MCF 10A (cell line): ENCODE measurements around the gene LDLRAD4. TPM values are rescaled to one million over a fixed set of nuclear protein-coding genes. Genes with fewer than 3 reads are reported as not detected.

ENCODE experiments used
- BruUV-seq: library from RNA; stranded (reverse); fragments of 400-500 nt; replicated peaks from 2 replicates; lab custom pipeline; 2021; lab: Mats Ljungman, UMichigan
- CTCF ChIA-PET: fragments of 300-600 bp; sonication (Branson Sonifier 250); formaldehyde crosslinking; extraction: SDS; loops from one replicate; lab custom pipeline; 2021; ENCODE audit warnings: antibody characterized with exemption, inconsistent platforms; lab: Yijun Ruan, JAX
- POLR2A ChIA-PET: fragments of 300-600, 350-650 bp; sonication (Branson Sonifier 250); formaldehyde crosslinking; extraction: SDS; loops from one replicate; lab custom pipeline; 2020; ENCODE audit warnings: antibody characterized with exemption, inconsistent platforms; lab: Yijun Ruan, JAX
- DNase-seq: peaks from one replicate; pipeline ENCODE4 v3.0.0-alpha.2; 2018; ENCODE audit not compliant: unreplicated experiment
- H3K27ac Mint-ChIP-seq: one replicate; pipeline ENCODE4 v1.8.0; 2022; ENCODE audit warnings: mild to moderate bottlenecking, low read depth, mixed read lengths; ENCODE audit not compliant: unreplicated experiment
- H3K27me3 Mint-ChIP-seq: one replicate; pipeline ENCODE4 v1.8.0; 2022; ENCODE audit warnings: mixed read lengths; ENCODE audit not compliant: insufficient read depth, unreplicated experiment
- H3K36me3 Mint-ChIP-seq: one replicate; pipeline ENCODE4 v1.8.0; 2022; ENCODE audit warnings: mild to moderate bottlenecking, moderate library complexity, mixed read lengths; ENCODE audit not compliant: insufficient read depth, unreplicated experiment
- H3K4me1 Mint-ChIP-seq: one replicate; pipeline ENCODE4 v1.8.0; 2022; ENCODE audit warnings: mixed read lengths; ENCODE audit not compliant: insufficient read depth, unreplicated experiment
- H3K4me3 Mint-ChIP-seq: one replicate; pipeline ENCODE4 v1.8.0; 2022; ENCODE audit warnings: mild to moderate bottlenecking, moderate library complexity, mixed read lengths; ENCODE audit not compliant: unreplicated experiment
- H3K9me3 Mint-ChIP-seq: one replicate; pipeline ENCODE4 v1.8.0; 2022; ENCODE audit warnings: mixed read lengths; ENCODE audit not compliant: unreplicated experiment
- intact Hi-C: fragments of 100-400 bp; cut with micrococcal nuclease; formaldehyde crosslinking; loops from 2 replicates; pipeline ENCODE4 v1.14.1; 2022
- total RNA-seq: library from RNA; stranded (reverse); gene quantifications from 2 replicates; pipeline ENCODE4 v1.2.3, GENCODE V29; 2022
- TF ChIP-seq, protein P1 (sequence below): fragments of 200-600 bp; IDR thresholded peaks from one replicate; pipeline ENCODE4 v1.8.0; 2022; ENCODE audit warnings: antibody characterized with exemption, mild to moderate bottlenecking; ENCODE audit not compliant: unreplicated experiment

LDLRAD4 gene
- total RNA-seq, 1 experiment from 2014 or later: not detected

DNA sequence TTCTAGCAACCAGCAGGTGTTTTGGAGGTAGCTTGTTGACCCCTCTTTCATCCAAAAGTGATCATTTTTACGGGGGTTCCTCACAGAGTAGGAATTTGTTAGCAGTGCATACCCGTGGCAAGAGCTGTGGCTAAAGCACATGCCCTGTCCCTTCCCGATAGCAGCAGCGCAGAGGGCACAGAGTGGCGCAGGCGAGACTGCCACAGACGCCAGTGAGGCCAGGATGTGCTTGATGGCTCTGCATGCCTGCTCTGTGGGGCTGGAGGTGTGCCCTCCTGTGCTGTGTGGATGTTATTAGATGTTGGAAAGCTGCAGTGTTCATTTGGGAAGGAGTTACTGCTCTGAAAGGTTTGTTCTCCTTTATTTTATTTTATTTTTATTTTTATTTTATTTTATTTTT lies 354.2 kb downstream of the LDLRAD4 start:
- no peaks in the 10 kb centered on the region for H3K4me1 Mint-ChIP-seq
- no peak overlapping the region for H3K27ac Mint-ChIP-seq
- POLR2A ChIA-PET: no interaction called here
- intact Hi-C loops: no loop called here
- no peak for DNase-seq
- no peaks in the 10 kb centered on the region for H3K9me3 Mint-ChIP-seq
- BruUV-seq: no TSS peak
- H3K4me3 Mint-ChIP-seq: no peak overlapping the region
- H3K27me3 Mint-ChIP-seq: no peaks in the 10 kb centered on the region
- CTCF ChIA-PET: no interaction called here
- H3K36me3 Mint-ChIP-seq: no peaks in the 10 kb centered on the region
- TF ChIP-seq, protein P1, sequence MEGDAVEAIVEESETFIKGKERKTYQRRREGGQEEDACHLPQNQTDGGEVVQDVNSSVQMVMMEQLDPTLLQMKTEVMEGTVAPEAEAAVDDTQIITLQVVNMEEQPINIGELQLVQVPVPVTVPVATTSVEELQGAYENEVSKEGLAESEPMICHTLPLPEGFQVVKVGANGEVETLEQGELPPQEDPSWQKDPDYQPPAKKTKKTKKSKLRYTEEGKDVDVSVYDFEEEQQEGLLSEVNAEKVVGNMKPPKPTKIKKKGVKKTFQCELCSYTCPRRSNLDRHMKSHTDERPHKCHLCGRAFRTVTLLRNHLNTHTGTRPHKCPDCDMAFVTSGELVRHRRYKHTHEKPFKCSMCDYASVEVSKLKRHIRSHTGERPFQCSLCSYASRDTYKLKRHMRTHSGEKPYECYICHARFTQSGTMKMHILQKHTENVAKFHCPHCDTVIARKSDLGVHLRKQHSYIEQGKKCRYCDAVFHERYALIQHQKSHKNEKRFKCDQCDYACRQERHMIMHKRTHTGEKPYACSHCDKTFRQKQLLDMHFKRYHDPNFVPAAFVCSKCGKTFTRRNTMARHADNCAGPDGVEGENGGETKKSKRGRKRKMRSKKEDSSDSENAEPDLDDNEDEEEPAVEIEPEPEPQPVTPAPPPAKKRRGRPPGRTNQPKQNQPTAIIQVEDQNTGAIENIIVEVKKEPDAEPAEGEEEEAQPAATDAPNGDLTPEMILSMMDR: no peak

GRCh38 chr18:13573750-13574149 lies 355.2 kb downstream of the LDLRAD4 start:
- no peak overlapping the region for H3K27ac Mint-ChIP-seq
- ChIA-PET CTCF (no interaction called here), POLR2A (no interaction called here)
- no peak overlapping the region for H3K4me3 Mint-ChIP-seq
- no peaks in the 10 kb centered on the region for H3K36me3 Mint-ChIP-seq
- intact Hi-C loops: no loop called here
- H3K9me3 Mint-ChIP-seq: no peaks in the 10 kb centered on the region
- H3K4me1 Mint-ChIP-seq: no peaks in the 10 kb centered on the region
- TF ChIP-seq, protein P1: no peak
- BruUV-seq: no TSS peak
- H3K27me3 Mint-ChIP-seq: no peaks in the 10 kb centered on the region
- DNase-seq: no peak

GRCh38 chr18:13574355-13574754 lies 355.8 kb downstream of the LDLRAD4 start:
- Mint-ChIP-seq H3K27ac (no peak overlapping the region), H3K9me3 (no peaks in the 10 kb centered on the region), H3K4me3 (no peak overlapping the region), H3K36me3 (no peaks in the 10 kb centered on the region), H3K4me1 (no peaks in the 10 kb centered on the region), H3K27me3 (no peaks in the 10 kb centered on the region)
- CTCF ChIA-PET: interaction anchor here (1.3 kb wide), 1 partner anchor 16 kb away, joined by 5 read pairs; no protein-coding TSS in a partner anchor
- intact Hi-C loops: no loop called here
- TF ChIP-seq, protein P1: no peak
- DNase-seq: no peak
- no TSS peak for BruUV-seq
- POLR2A ChIA-PET: no interaction called here

DNA sequence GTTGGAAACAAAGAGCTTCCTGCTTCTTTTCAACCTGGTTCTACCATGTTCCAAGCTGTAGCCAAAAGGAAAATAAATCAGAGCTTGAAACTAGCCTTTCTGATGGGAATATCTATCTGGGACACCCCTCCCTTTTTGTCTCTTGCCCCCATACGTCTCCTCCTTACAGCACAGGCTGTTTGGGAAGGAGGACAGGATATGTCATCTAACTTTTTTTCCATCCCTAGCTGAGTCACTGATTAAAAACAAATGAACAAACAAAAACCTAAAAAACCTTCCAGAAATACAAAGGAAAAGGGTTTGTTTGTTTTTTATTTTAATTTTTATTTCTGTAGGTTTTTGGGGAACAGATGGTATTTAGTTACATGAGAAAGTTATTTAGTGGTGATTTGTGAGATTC lies 356.2 kb downstream of the LDLRAD4 start:
- Mint-ChIP-seq H3K4me3 (no peak overlapping the region), H3K9me3 (no peaks in the 10 kb centered on the region), H3K36me3 (no peaks in the 10 kb centered on the region), H3K4me1 (no peaks in the 10 kb centered on the region), H3K27ac (no peak overlapping the region), H3K27me3 (no peaks in the 10 kb centered on the region)
- TF ChIP-seq, protein P1: no peak
- ChIA-PET POLR2A (no interaction called here), CTCF (interaction anchor here (1.3 kb wide), 1 partner anchor 17 kb away, joined by 5 read pairs; no protein-coding TSS in a partner anchor)
- no peak for DNase-seq
- no TSS peak for BruUV-seq
- intact Hi-C loops: no loop called here
